GM12865 (cell line): ENCODE results near the gene PNPLA3.

Experiments
- DNase-seq: peaks from one replicate; pipeline ENCODE4 v3.0.0; 2010; ENCODE audit warnings: low read depth
- H3K4me3 ChIP-seq: 2 replicates; pipeline ENCODE4 v1.5.1; 2011; ENCODE audit warnings: mild to moderate bottlenecking, low read depth, low read length, control low read depth
- TF ChIP-seq, protein P1 (sequence below): IDR thresholded peaks from 2 replicates; pipeline ENCODE4 v1.5.1; 2011; ENCODE audit warnings: low read length, control low read depth, low read depth, inconsistent platforms; ENCODE audit not compliant: insufficient read depth; ENCODE audit errors: missing control alignments

Gene PNPLA3

DNA sequence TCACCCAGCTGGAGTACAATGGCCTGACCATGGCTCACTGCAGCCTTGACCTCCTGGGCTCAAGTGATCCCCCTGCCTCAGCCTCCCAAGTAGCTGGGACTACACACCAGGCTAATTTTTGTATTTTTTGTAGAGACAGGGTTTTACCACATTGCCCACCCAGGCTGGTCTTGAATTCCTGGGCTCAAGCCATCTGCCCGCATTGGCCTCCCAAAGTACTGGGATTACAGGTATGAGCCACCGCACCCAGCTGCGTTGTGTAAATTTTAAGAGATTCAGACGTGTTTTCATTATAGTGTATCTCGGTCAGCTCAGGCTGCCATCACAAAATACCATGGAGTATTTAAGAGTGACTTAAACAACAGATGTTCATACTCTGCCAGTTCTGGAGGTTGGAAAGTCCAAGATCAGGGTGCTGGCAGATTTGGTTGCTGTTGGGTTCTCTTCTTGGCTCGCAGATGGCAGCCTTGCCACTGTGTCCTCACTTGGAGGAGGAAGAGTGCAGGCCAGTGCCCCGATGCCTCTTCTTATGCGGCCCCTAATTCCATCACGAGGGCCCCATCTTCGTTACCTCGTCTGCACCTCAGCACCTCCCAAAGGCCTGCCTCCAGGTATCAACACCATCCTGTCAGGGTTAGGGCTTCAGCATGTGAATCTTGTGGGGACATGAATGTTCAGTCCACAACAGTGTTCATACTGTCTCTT is 67.9 kb downstream of the PNPLA3 start:
- no peak for DNase-seq
- no peak overlapping the region for H3K4me3 ChIP-seq
- TF ChIP-seq, protein P1, sequence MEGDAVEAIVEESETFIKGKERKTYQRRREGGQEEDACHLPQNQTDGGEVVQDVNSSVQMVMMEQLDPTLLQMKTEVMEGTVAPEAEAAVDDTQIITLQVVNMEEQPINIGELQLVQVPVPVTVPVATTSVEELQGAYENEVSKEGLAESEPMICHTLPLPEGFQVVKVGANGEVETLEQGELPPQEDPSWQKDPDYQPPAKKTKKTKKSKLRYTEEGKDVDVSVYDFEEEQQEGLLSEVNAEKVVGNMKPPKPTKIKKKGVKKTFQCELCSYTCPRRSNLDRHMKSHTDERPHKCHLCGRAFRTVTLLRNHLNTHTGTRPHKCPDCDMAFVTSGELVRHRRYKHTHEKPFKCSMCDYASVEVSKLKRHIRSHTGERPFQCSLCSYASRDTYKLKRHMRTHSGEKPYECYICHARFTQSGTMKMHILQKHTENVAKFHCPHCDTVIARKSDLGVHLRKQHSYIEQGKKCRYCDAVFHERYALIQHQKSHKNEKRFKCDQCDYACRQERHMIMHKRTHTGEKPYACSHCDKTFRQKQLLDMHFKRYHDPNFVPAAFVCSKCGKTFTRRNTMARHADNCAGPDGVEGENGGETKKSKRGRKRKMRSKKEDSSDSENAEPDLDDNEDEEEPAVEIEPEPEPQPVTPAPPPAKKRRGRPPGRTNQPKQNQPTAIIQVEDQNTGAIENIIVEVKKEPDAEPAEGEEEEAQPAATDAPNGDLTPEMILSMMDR: no peak

DNA sequence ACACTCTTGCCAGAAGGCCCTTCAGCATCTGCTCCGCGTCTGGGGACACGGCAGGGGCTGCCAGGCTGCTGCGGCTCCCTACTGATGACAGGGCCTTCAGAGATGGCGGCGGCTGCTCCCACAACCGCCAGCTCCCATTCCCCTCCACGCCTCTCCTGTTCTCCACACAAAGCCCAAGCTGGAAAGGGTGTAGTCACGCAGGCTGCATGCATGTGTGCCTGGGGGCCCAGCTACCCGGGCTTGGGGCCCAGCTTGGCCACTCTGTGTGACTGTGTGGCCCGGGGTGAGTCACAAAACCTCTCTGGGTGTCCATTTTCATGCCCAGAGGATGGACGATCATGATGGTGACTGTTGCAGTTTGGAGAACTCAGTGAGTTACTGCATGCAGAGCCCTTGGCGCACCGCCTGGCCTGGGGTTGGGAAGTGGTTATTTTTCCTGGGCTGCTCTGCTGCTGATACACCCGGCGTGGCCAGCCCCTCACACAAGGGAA is 68.8 kb downstream of the PNPLA3 start:
- DNase-seq: no peak
- H3K4me3 ChIP-seq: no peak overlapping the region
- TF ChIP-seq, protein P1: no peak

DNA sequence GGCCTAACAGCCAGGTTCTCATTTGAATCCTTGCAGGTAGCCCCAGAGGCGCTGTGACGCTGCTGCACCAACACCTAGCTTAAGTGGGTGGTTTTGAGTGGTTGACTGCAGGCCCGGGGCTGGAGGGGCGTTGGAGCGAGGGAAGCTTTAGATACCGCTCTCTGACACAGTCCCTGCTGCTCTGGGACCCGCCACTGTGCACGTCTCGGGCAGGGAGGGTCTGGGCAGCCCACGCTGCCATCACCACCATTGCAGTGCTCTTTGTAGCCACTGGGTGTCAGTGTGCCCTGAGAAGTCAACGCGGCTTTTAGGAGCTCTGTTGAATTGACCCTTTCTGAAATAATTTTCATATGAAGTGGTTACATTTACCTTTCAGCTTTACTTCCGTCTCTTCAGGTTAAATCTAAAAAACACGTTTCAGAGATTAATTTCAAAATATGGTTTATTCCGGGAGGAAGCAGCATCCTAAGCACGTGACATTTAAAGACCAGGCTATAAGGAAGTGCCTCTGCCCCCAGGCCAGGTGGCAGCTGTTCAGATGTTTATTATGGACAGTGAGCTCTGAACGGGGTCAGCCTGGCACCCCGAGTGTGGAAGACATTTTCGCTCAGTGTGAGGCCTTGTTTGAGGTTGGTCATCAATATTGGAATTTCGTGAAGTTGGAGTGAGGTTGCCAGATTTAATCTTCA is 69.6 kb downstream of the PNPLA3 start:
- peak; percentile 80 for DNase-seq
- TF ChIP-seq, protein P1: peak; percentile 95
- no peak overlapping the region for H3K4me3 ChIP-seq

DNA sequence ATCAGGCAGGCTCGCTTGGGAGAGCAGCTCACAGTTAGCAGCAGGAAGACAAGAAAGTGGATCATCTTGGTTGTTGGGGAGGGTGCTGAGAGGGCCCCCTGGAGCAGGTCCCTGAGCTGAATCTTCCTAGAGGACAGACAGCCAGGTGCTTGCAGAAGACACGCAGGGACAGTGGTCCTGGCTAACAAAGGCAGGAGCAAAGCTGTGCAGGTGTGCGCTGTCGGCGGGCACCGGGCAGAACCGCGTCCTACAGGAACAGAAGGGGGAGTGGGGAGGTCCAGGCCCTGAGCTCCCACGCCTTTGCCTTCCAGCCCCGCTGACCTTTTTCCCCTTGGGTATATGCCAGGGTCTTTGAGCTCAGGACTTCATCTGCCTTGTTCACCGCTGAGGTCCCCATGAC is 70.4 kb downstream of the PNPLA3 start:
- DNase-seq: no peak
- TF ChIP-seq, protein P1: no peak
- no peak overlapping the region for H3K4me3 ChIP-seq

DNA sequence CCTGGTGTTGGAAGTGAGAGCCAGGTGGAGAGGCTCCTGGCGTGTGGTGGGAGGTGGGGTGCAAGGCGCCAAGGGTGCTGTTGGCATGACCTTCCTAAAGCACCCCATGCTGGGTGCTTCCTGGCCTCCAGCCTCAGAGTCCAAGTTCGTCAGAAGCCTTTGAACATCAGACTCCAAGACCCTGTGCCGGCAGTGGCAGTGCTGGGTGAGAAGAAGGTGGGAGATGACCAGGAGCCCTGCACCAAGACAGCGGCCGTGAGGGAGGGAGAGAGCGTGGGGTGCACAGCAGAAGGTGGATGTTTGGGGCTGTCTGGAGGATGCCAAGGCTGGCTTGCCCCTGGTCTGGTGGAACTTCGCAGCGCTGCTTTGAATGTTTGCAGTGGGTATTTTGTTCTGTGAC is 70.8 kb downstream of the PNPLA3 start:
- no peak for DNase-seq
- H3K4me3 ChIP-seq: no peak overlapping the region
- TF ChIP-seq, protein P1: no peak

DNA sequence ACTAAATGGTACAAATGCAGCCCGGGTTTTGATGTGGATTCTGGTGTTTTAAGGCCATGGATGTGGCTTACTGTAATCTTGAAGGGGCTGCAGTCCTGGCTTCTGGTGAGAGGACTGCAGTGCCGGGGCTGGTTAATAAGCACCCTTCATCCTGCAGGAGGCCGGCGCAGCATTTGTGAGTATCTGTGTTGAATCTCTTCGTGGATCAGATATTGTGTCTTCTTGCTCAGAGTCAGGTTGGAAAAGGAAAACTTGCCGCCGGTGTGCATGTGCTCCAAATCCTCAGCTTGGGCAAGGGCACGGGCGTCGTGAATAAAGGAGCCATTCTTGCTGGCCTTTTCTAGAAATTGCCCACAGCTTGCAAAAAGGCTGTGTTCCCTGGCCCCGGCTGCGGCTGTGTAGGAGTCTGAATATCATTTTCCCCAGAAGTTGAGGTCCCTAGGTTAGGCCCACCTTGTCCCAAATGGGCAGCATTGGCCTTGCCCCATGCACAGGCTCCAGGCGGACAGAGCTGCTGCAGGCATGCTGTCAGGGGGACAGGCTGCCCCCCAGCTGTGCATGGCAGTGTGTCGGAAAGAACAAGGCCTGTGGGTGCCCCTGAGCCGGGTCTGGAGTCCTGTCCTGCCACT is 71.6 kb downstream of the PNPLA3 start:
- TF ChIP-seq, protein P1: no peak
- DNase-seq: no peak
- peak overlapping the region; percentile 61 for H3K4me3 ChIP-seq

DNA sequence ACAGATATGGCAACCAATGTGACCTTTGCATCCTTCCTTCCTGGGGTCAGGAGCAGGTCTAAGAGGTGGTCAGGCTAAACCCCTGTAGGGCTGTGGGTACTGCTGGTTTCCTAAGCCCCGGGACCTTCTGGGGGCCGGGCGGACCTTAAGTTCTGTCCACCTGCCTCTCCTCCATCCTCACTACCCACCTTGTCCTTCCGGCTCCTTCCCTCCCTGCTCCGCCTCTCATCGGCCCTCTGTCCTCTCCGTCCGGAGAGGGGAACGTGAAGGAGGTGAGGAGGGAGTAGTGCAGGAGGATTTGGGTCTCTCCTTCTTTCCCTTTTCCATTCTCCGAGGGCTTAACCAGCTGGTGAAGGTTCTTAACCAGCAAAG is 72.2 kb downstream of the PNPLA3 start:
- DNase-seq: no peak
- TF ChIP-seq, protein P1: no peak
- peak overlapping the region; percentile 61 for H3K4me3 ChIP-seq
